Endothelial cell of umbilical vein (primary cell): Measurements from ENCODE around the gene ITGA11. TPM values are rescaled to one million over a fixed set of nuclear protein-coding genes. Genes with fewer than 3 reads are reported as not detected.

Experiments used
- BruUV-seq: library from RNA; stranded (reverse); fragments of 400-500 nt; replicated peaks from 2 replicates; lab custom pipeline; 2021; lab: Mats Ljungman, UMichigan
- CTCF ChIA-PET: fragments of 300-600, 350-600 bp; sonication (Branson Sonifier 250); formaldehyde crosslinking; loops from one replicate; lab custom pipeline; 2021; ENCODE audit warnings: antibody characterized with exemption, inconsistent platforms; lab: Charles Lee
- POLR2A ChIA-PET: fragments of 300-600, 350-600 bp; sonication (Branson Sonifier 250); formaldehyde crosslinking; loops from one replicate; lab custom pipeline; 2021; ENCODE audit warnings: antibody characterized with exemption, inconsistent platforms; lab: Charles Lee
- DNase-seq: peaks from one replicate; pipeline ENCODE4 v3.0.0-alpha.2; 2011; ENCODE audit warnings: low read depth, low spot score
- FAIRE-seq: peaks from 2 replicates; lab custom pipeline; 2011; peaks lifted over from hg19 to GRCh38; lab: Jason Lieb, UNC
- H2AFZ ChIP-seq: 2 replicates; pipeline ENCODE4 v1.6.0; 2012; ENCODE audit warnings: low read depth, low read length, control low read depth, inconsistent platforms
- H3K27ac ChIP-seq: 2 replicates; pipeline ENCODE4 v1.5.1; 2011; ENCODE audit warnings: low read depth, mild to moderate bottlenecking, control low read depth, low read length, moderate library complexity; ENCODE audit not compliant: insufficient read depth
- H3K27me3 ChIP-seq, 2 experiments: 2 replicates each; pipeline versions ENCODE4 v1.6.0 to v1.6.1; 2011; ENCODE audit warnings: low read length in 2 of 2, mixed read lengths in 1 of 2; ENCODE audit not compliant: control insufficient read depth in 2 of 2, insufficient read depth in 2 of 2
- H3K36me3 ChIP-seq, 2 experiments: 2 replicates in 1 of 2; 3 replicates in 1 of 2; pipeline ENCODE4 v1.5.1; 2011; ENCODE audit warnings: low read length in 2 of 2, mild to moderate bottlenecking in 1 of 2, moderate library complexity in 1 of 2; ENCODE audit not compliant: control insufficient read depth in 2 of 2, insufficient read depth in 2 of 2; ENCODE audit errors: extremely low read depth in 1 of 2
- H3K4me1 ChIP-seq: 3 replicates; pipeline ENCODE4 v1.5.1; 2011; ENCODE audit warnings: mild to moderate bottlenecking, low read length; ENCODE audit not compliant: control insufficient read depth, insufficient read depth; ENCODE audit errors: extremely low read depth
- H3K4me2 ChIP-seq: 2 replicates; pipeline ENCODE4 v1.6.1; 2011; ENCODE audit warnings: low read length, control low read depth, mixed read lengths; ENCODE audit not compliant: insufficient read depth
- H3K4me3 ChIP-seq, 3 experiments: fragments of 200-600 bp in 1 of 3; sonication (generic), shearing (Covaris generic) in 1 of 3; replicated peaks in 1 of 3; 2 replicates each; pipeline ENCODE4 v1.5.1; 2011 to 2016; ENCODE audit warnings: control low read depth in 3 of 3, low read length in 3 of 3, mild to moderate bottlenecking in 2 of 3, inconsistent platforms in 1 of 3, low read depth in 1 of 3, moderate library complexity in 1 of 3; ENCODE audit not compliant: insufficient read depth in 1 of 3
- H3K79me2 ChIP-seq: 2 replicates; pipeline ENCODE4 v1.6.0; 2012; ENCODE audit warnings: low read length, inconsistent platforms; ENCODE audit not compliant: control insufficient read depth, insufficient read depth
- H3K9ac ChIP-seq: replicated peaks from 2 replicates; pipeline ENCODE3; 2011; ENCODE audit warnings: low read length, control low read depth; ENCODE audit not compliant: insufficient read depth; ENCODE audit errors: extremely low read depth
- H3K9me1 ChIP-seq: replicated peaks from 3 replicates; pipeline ENCODE4 v1.6.0; 2011; ENCODE audit warnings: mild to moderate bottlenecking, low read length; ENCODE audit not compliant: control insufficient read depth, insufficient read depth; ENCODE audit errors: extremely low read depth
- H3K9me3 ChIP-seq: replicated peaks from 2 replicates; pipeline ENCODE4 v1.5.1; 2012; ENCODE audit warnings: low read length, inconsistent platforms; ENCODE audit not compliant: control insufficient read depth, insufficient read depth
- H4K20me1 ChIP-seq: replicated peaks from 2 replicates; pipeline ENCODE3; 2011; ENCODE audit warnings: mild to moderate bottlenecking, low read length; ENCODE audit not compliant: control insufficient read depth, insufficient read depth; ENCODE audit errors: extremely low read depth
- EZH2 ChIP-seq: IDR thresholded peaks from 2 replicates; pipeline ENCODE4 v1.6.1; 2012; ENCODE audit warnings: borderline replicate concordance, low read depth, mild to moderate bottlenecking, moderate library complexity, low read length, inconsistent platforms; ENCODE audit not compliant: severe bottlenecking
- FOS ChIP-seq: IDR thresholded peaks from 2 replicates; pipeline ENCODE4 v1.6.1; 2011; ENCODE audit warnings: mild to moderate bottlenecking, low read length, moderate library complexity, borderline replicate concordance; ENCODE audit not compliant: insufficient read depth
- GATA2 ChIP-seq: IDR thresholded peaks from 2 replicates; pipeline ENCODE4 v1.7.0; 2011; ENCODE audit warnings: low read depth, mild to moderate bottlenecking, moderate library complexity, mixed read lengths, low read length; ENCODE audit not compliant: insufficient read length, insufficient read depth
- JUN ChIP-seq: IDR thresholded peaks from 2 replicates; pipeline ENCODE4 v1.6.1; 2011; ENCODE audit warnings: borderline replicate concordance, low read depth; ENCODE audit not compliant: insufficient read length, insufficient read depth
- MYC ChIP-seq: IDR thresholded peaks from one replicate; pipeline ENCODE4 v1.6.1; 2011; ENCODE audit warnings: mild to moderate bottlenecking, low read depth, low read length
- POLR2A ChIP-seq: IDR thresholded peaks from 2 replicates; pipeline ENCODE4 v1.6.1; 2012; ENCODE audit warnings: low read depth, mild to moderate bottlenecking, control low read depth, low read length
- POLR2AphosphoS5 ChIP-seq: IDR thresholded peaks from 2 replicates; pipeline ENCODE4 v1.6.1; 2012; ENCODE audit warnings: low read depth, mild to moderate bottlenecking, control low read depth, low read length, moderate library complexity; ENCODE audit not compliant: insufficient read depth
- dilution Hi-C: fragments of 300-500 bp; cut with MboI; formaldehyde crosslinking; loops from one replicate; pipeline ENCODE4 v1.15.0; 2019; ENCODE audit warnings: low sequenced_read_pairs; ENCODE audit not compliant: extremely low pct_ligation_motif_present
- intact Hi-C: fragments of 100-400 bp; cut with micrococcal nuclease; formaldehyde crosslinking; loops from one replicate; pipeline ENCODE4 v1.10.0; 2022
- polyA plus RNA-seq, 4 experiments: library from polyadenylated mRNA; depleted of rRNA in 3 of 4; stranded (reverse) in 3 of 4; unstranded in 1 of 4; fragments of >200 nt; gene quantifications; 2 replicates each; pipeline versions ENCODE4 v1.2.1 to v1.2.3, GENCODE V29; 2011 to 2012; ENCODE audit warnings: missing spikeins in 1 of 4
- total RNA-seq: library from RNA; stranded (reverse); gene quantifications from 2 replicates; pipeline ENCODE4 v1.2.3, GENCODE V29; 2021
- TF ChIP-seq, protein P1 (sequence below), 2 donors: IDR thresholded peaks; 1 replicate in 1 of 2; 2 replicates in 1 of 2; pipeline ENCODE4 v1.5.1; 2011; ENCODE audit warnings: low read length in 2 of 2, mild to moderate bottlenecking in 2 of 2, moderate library complexity in 2 of 2, control low read depth in 1 of 2, inconsistent platforms in 1 of 2, low read depth in 1 of 2; ENCODE audit not compliant: insufficient read depth in 1 of 2; ENCODE audit errors: extremely low read depth in 1 of 2
- TF ChIP-seq, protein P2 (sequence below): IDR thresholded peaks from 2 replicates; pipeline ENCODE4 v1.6.1; 2011; ENCODE audit not compliant: insufficient read depth, insufficient read length

Gene ITGA11
- total and polyA plus RNA-seq, 2 donors (not counting 3 experiments of a cell fraction or from before 2014, with no cell fraction given), result 0.18 to 1.0 TPM

- no peak overlapping the region for H3K27ac ChIP-seq
- no peaks in the 10 kb centered on the region for H3K9me3 ChIP-seq
- no peaks in the 10 kb centered on the region for H3K4me1 ChIP-seq
- intact Hi-C loops, result no loop called here
- H3K9me1 ChIP-seq, result no peaks in the 10 kb centered on the region
- no peak for DNase-seq
- ChIA-PET CTCF (interaction anchor here (2.3 kb wide), 1 partner anchor 174 kb away, joined by 4 read pairs; no protein-coding TSS in a partner anchor), POLR2A (no interaction called here)
- no peak overlapping the region for H2AFZ ChIP-seq
- no TSS peak for BruUV-seq
- no peaks in the 10 kb centered on the region for H3K36me3 ChIP-seq
- H3K79me2 ChIP-seq, result no peaks in the 10 kb centered on the region
- H4K20me1 ChIP-seq, result no peaks in the 10 kb centered on the region
- H3K27me3 ChIP-seq, result peaks cover 3 to 11% of the 10 kb centered on the region in 2 experiments
- H3K9ac ChIP-seq, result no peak overlapping the region
- TF ChIP-seq GATA2 (no peak), EZH2 (no peak), POLR2AphosphoS5 (no peak), JUN (no peak), FOS (no peak), MYC (no peak), POLR2A (no peak)
- TF ChIP-seq, protein P1, sequence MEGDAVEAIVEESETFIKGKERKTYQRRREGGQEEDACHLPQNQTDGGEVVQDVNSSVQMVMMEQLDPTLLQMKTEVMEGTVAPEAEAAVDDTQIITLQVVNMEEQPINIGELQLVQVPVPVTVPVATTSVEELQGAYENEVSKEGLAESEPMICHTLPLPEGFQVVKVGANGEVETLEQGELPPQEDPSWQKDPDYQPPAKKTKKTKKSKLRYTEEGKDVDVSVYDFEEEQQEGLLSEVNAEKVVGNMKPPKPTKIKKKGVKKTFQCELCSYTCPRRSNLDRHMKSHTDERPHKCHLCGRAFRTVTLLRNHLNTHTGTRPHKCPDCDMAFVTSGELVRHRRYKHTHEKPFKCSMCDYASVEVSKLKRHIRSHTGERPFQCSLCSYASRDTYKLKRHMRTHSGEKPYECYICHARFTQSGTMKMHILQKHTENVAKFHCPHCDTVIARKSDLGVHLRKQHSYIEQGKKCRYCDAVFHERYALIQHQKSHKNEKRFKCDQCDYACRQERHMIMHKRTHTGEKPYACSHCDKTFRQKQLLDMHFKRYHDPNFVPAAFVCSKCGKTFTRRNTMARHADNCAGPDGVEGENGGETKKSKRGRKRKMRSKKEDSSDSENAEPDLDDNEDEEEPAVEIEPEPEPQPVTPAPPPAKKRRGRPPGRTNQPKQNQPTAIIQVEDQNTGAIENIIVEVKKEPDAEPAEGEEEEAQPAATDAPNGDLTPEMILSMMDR (IDR thresholded peaks at IDR 0.05; ENCODE audit: extremely low read depth in 1 of 2, insufficient read depth in 1 of 2, low read depth in 1 of 2, low read length in 2 of 2), result no peak
- TF ChIP-seq, protein P2, sequence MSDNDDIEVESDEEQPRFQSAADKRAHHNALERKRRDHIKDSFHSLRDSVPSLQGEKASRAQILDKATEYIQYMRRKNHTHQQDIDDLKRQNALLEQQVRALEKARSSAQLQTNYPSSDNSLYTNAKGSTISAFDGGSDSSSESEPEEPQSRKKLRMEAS, result no peak
- no peak overlapping the region for H3K4me2 ChIP-seq
- FAIRE-seq, result no peak
- no peak overlapping the region for H3K4me3 ChIP-seq
- dilution Hi-C loops, result no loop called here
Observed at GRCh38 chr15:68480296-68480695, 48.3 kb upstream of the ITGA11 start.
